Psoas muscle (tissue), 8 donors: ENCODE results near the gene PPARD. TPM values are rescaled to one million over a fixed set of nuclear protein-coding genes. Genes with fewer than 3 reads are reported as not detected.

ENCODE experiments used
- ATAC-seq, 4 donors: fragments of 200-7000 bp; cut with Tn5 transposase; one replicate each; pipeline ENCODE4 v1.9.1; 2020; ENCODE audit warnings: moderate library complexity in 3 of 4, mild to moderate bottlenecking in 2 of 4
- DNase-seq, 2 donors: peaks; one replicate each; pipeline ENCODE4 v3.0.0-alpha.2; 2020
- H3K27ac ChIP-seq: fragments of 200-600 bp; one replicate; pipeline ENCODE4 v1.8.0; 2022
- H3K27me3 ChIP-seq, 3 donors: fragments of 200-600 bp in 1 of 3; one replicate each; pipeline versions ENCODE4 v1.6.1 to v1.8.0; 2013 to 2022; ENCODE audit warnings: low read length in 2 of 3, mild to moderate bottlenecking in 2 of 3, moderate library complexity in 1 of 3; ENCODE audit not compliant: insufficient read depth in 3 of 3
- H3K36me3 ChIP-seq, 2 donors: fragments of 200-600 bp in 1 of 2; one replicate each; pipeline versions ENCODE4 v1.6.1 to v1.8.0; 2013 to 2022; ENCODE audit warnings: low read depth in 1 of 2, mild to moderate bottlenecking in 1 of 2, moderate library complexity in 1 of 2; ENCODE audit not compliant: insufficient read depth in 1 of 2
- H3K4me1 ChIP-seq: fragments of 200-600 bp; one replicate; pipeline ENCODE4 v1.8.0; 2022
- H3K4me3 ChIP-seq: fragments of 200-600 bp; one replicate; pipeline ENCODE4 v1.8.0; 2022; ENCODE audit warnings: mild to moderate bottlenecking
- H3K9me3 ChIP-seq: fragments of 200-600 bp; one replicate; pipeline ENCODE4 v1.8.0; 2022
- CTCF ChIP-seq: fragments of 200-600 bp; IDR thresholded peaks from one replicate; pipeline ENCODE4 v1.8.0; 2022; ENCODE audit warnings: antibody characterized with exemption
- WGBS, 3 donors: extraction: QIAGEN DNeasy Blood & Tissue Kit; methylation state at CpG; one replicate each; pipeline versions ENCODE4 v1.1.6 to v1.1.7; 2013; 5-methylcytosine and 5-hydroxymethylcytosine counted together
- intact Hi-C, 2 donors: fragments of 100-400 bp; cut with DNase I; formaldehyde crosslinking; loops; one replicate each; pipeline versions ENCODE4 v1.11.0 to v1.14.2; 2022
- polyA plus RNA-seq, 3 donors: library from polyadenylated mRNA; stranded (reverse); fragments of 200-250 nt; gene quantifications; one replicate each; pipeline ENCODE4 v1.2.3, GENCODE V29; 2013
- total RNA-seq, 4 donors: library from RNA; stranded (reverse); fragmentation: NEBNext Ultra II Directional in 2 of 4; extraction: Animal tissue kit (Norgen Biotek cat#: 25700) in 2 of 4; gene quantifications; one replicate each; pipeline versions ENCODE4 v1.2.1 to v1.2.4, GENCODE V29; 2021 to 2023
- donor health status: healthy with polysubstance abuse.
- donor health status: DM: no; HTN: no; CAD: no; lungs with moderate emphysema.
- donor health status: Bipolar disorder and iron deficiency.
- donor health status: healthy.
- donor health status: DM: yes; HTN: yes; CAD: no.
- donor health status: DM: no; HTN: no; CAD: no.
- donor health status: DM: no; HTN: no; CAD: no.
- donor health status: DM: yes; HTN: yes; CAD: no.

The PPARD gene
- total and polyA plus RNA-seq, 7 donors: 13.5 to 187 (median 37.2) TPM

DNA sequence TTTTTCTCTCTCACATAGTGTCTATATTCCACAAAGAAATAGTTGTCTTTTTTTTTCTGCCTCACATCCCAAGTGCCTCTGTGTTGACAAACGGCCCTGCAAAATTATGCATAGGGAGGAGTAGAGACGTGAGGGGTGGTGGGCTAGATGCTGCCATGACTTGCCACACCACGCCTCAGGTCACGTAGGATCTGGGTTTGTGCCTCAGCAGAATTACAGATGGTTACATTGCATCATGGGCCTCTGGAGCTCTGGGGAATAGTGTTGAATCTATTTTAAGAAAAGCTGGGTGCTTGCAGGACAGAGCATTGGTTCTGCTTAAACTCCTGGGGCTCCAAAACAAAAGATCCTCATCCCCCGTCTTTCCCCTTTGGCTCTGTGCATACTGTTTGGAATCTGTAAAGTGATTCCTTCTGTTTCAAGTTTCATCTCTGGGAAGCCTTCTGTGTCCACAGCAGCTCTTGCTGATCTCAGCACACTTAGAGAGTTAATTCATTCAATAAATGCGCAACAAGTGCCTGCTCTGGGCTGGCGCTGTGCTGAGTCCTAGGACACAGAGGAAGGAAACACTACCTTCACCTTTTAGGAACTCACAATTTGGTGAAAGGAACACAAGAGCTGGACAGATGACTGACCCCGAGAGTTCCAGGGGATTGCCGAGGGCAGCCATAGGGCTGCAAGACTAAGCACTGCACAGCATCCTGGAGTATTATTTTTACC lies 112.2 kb downstream of the PPARD start:
- intact Hi-C loops: loop anchor here (5.0 to 10.0 kb wide), 2 partner anchors 162 to 760 kb away; partner anchors contain the start of gene ILRUN (in 1 of the 2)
- no peak for DNase-seq
- peak overlapping the region; percentile 78 for H3K4me3 ChIP-seq
- WGBS, 3 donors: 25 to 58% (median 33%) methylated on average over 9 of the region's 9 CpGs
- no peaks in the 10 kb centered on the region for H3K9me3 ChIP-seq
- peaks cover 29% of the 10 kb centered on the region for H3K4me1 ChIP-seq
- H3K27ac ChIP-seq: peak overlapping the region; percentile 81
- no peaks in the 10 kb centered on the region for H3K27me3 ChIP-seq
- peaks cover 0 to 31% of the 10 kb centered on the region in 2 donors for H3K36me3 ChIP-seq
- ATAC-seq: peak; percentile 63 to 76 (median 70)
- no peak for TF ChIP-seq CTCF

- 76 to 88% (median 79%) methylated on average over 4 of the region's 4 CpGs for WGBS, 3 donors
- intact Hi-C loops: loop anchor here in 1 of 2 donors (10.0 kb wide), 1 partner anchor 763 kb away; the partner anchor contains the start of gene ILRUN
- Histone ChIP-seq H3K4me1 (peaks cover 20% of the 10 kb centered on the region), H3K36me3 (peaks cover 0 to 62% of the 10 kb centered on the region in 2 donors), H3K4me3 (no peak overlapping the region), H3K27me3 (no peaks in the 10 kb centered on the region), H3K27ac (no peak overlapping the region), H3K9me3 (no peaks in the 10 kb centered on the region)
- no peak for TF ChIP-seq CTCF
- ATAC-seq: no peak
- DNase-seq: no peak
Observed at GRCh38 chr6:35457907-35458306, 115.5 kb downstream of the PPARD start.

GRCh38 chr6:35461270-35461669 lies 118.9 kb downstream of the PPARD start:
- Histone ChIP-seq H3K9me3 (no peaks in the 10 kb centered on the region), H3K4me1 (no peaks in the 10 kb centered on the region), H3K27me3 (no peaks in the 10 kb centered on the region), H3K27ac (no peak overlapping the region), H3K4me3 (no peak overlapping the region), H3K36me3 (peaks cover 0 to 84% of the 10 kb centered on the region in 2 donors)
- 77 to 97% (median 94%) methylated on average over 3 of the region's 3 CpGs for WGBS, 3 donors
- intact Hi-C loops: no loop called here
- DNase-seq: no peak
- ATAC-seq: no peak
- TF ChIP-seq CTCF: no peak

DNA sequence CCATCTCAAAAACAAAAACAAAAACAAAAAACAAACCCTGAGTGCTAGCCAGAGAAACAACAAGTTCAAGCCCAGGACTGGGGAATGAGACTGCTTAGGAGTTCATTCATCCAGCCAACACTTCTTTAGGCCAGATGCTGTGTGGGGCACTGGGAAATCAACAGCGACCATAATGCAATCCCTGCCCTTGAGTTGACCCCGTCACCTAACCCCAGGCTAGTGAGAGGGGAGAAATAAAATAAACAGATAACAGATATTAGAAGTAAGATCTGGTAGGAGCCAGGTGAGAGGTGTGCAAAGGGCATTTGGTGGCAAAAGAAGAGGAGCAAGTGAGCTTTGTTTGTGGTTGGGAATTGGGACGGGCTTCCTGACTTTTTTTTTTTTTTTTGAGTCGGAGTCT lies 120.9 kb downstream of the PPARD start:
- DNase-seq (no peak), ATAC-seq (no peak)
- H3K9me3 ChIP-seq: no peaks in the 10 kb centered on the region
- H3K4me3 ChIP-seq: no peak overlapping the region
- peaks cover 3% of the 10 kb centered on the region for H3K4me1 ChIP-seq
- no peaks in the 10 kb centered on the region for H3K27me3 ChIP-seq
- intact Hi-C loops: no loop called here
- no peak overlapping the region for H3K27ac ChIP-seq
- 88 to 91% (median 89%) methylated on average over 4 of the region's 4 CpGs for WGBS, 3 donors
- no peak for TF ChIP-seq CTCF
- H3K36me3 ChIP-seq: peaks cover 0 to 78% of the 10 kb centered on the region in 2 donors
